ENCODE results near the gene SLC5A1. TPM values are rescaled to one million over a fixed set of nuclear protein-coding genes. Genes with fewer than 3 reads are reported as not detected.

SLC5A1 gene
- total RNA-seq, 1 donor from 2014 or later, result 1.3 TPM

DNA sequence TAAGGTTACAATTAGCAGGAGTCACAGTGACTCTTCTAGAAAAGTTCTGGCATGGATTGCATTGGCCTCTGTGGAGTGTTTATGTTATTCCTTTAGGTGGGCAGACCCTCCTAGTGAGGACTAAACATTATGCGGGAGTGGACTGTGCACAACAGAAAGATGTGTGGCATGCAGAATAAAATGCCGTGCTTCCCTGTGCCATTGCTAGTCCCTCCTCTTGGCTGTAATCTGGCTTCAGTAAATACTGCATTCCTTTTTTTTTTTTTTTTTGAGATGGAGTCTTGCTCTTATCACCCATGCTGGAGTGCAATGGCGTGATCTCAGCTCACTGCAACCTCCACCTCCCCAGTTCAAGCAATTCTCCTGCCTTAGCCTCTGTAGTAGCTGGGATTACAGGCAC lies 45.0 kb downstream of the SLC5A1 start:
- DNase-seq, result no peak
- Histone ChIP-seq H3K4me1 (no peaks in the 10 kb centered on the region), H3K4me3 (no peak overlapping the region), H3K27ac (no peak overlapping the region), H3K36me3 (no peaks in the 10 kb centered on the region), H3K27me3 (peaks cover 12% of the 10 kb centered on the region), H3K9me3 (no peaks in the 10 kb centered on the region)
- intact Hi-C loops (cut with DNase I), result no loop called here
- TF ChIP-seq CTCF (IDR thresholded peaks at IDR 0.05), result no peak
- ATAC-seq, result peak; percentile 46

DNA sequence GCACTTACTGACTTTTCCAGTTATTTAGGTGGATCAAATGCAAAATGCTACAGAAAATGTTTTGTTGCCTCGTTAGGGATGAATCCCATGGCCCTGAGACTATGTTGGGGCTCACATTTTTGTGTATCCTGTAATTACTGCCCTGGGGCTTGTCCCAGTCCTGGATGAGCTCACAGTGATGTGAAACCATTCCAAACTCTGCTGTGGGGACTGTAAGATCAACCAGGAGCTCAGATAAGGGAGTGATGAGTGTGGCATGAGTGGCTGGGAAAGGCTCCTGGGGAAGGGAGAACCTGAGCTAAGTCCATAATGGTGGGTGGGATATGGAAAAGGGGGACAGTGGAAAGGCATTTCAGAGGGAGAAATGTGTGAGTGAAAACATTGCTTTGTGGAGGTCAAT lies 54.0 kb downstream of the SLC5A1 start:
- Histone ChIP-seq H3K9me3 (no peaks in the 10 kb centered on the region), H3K27me3 (peaks cover 5% of the 10 kb centered on the region), H3K4me3 (no peak overlapping the region), H3K4me1 (no peaks in the 10 kb centered on the region), H3K27ac (no peak overlapping the region), H3K36me3 (no peaks in the 10 kb centered on the region)
- no peak for ATAC-seq
- intact Hi-C loops (cut with DNase I), result no loop called here
- TF ChIP-seq CTCF (IDR thresholded peaks at IDR 0.05), result no peak
- no peak for DNase-seq

GRCh38 chr22:32097881-32098499 lies 54.9 kb downstream of the SLC5A1 start:
- no peak overlapping the region for H3K27ac ChIP-seq
- no peaks in the 10 kb centered on the region for H3K4me1 ChIP-seq
- TF ChIP-seq CTCF (IDR thresholded peaks at IDR 0.05), result no peak
- intact Hi-C loops (cut with DNase I), result no loop called here
- H3K4me3 ChIP-seq, result no peak overlapping the region
- no peak for DNase-seq
- H3K9me3 ChIP-seq, result no peaks in the 10 kb centered on the region
- H3K27me3 ChIP-seq, result peaks cover 5% of the 10 kb centered on the region
- ATAC-seq, result no peak
- H3K36me3 ChIP-seq, result no peaks in the 10 kb centered on the region

GRCh38 chr22:32100711-32101110 lies 57.6 kb downstream of the SLC5A1 start:
- H3K9me3 ChIP-seq, result no peaks in the 10 kb centered on the region
- TF ChIP-seq CTCF (IDR thresholded peaks at IDR 0.05), result no peak
- H3K27me3 ChIP-seq, result peaks cover 5% of the 10 kb centered on the region
- ATAC-seq, result no peak
- H3K4me1 ChIP-seq, result no peaks in the 10 kb centered on the region
- no peak overlapping the region for H3K27ac ChIP-seq
- DNase-seq, result no peak
- H3K36me3 ChIP-seq, result no peaks in the 10 kb centered on the region
- intact Hi-C loops (cut with DNase I), result no loop called here
- no peak overlapping the region for H3K4me3 ChIP-seq

DNA sequence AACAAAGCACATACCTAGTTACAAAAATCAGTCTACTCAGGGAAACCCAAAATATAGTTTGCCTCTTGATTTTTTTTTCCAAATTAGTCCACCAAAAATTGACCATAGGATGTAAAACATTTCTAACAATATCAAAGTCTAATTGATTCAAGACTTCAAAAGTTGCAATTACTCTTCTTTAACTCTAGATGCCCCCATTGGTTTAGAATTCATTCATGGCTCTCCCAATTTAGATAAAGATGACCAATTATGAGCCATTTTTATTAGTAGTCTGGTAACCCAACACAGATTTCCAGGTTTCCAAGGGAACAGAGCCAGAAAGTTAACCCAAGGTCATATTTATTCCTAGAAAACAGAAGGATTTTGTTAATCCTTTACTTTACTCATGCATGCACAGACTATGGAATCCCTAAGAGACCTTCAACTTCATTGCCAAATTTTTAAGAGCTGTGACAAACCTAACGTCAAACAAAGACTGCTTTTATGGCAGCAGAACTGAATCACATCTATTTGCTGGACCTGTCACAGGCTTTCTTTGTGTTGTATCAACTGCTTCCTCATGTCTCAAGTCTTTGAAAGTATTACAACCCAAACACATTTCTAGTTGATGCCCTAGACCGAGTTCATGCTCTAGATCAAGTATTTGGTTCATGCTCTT lies 60.7 kb downstream of the SLC5A1 start:
- intact Hi-C loops (cut with DNase I), result no loop called here

More for the DNA sequence above, 60.7 kb downstream of the SLC5A1 start:
- ATAC-seq (no peak), DNase-seq (no peak)
- no peaks in the 10 kb centered on the region for H3K36me3 ChIP-seq
- no peak overlapping the region for H3K4me3 ChIP-seq
- no peak overlapping the region for H3K27ac ChIP-seq
- H3K9me3 ChIP-seq, result no peaks in the 10 kb centered on the region
- TF ChIP-seq CTCF (IDR thresholded peaks at IDR 0.05), result peak; percentile 47
- H3K4me1 ChIP-seq, result no peaks in the 10 kb centered on the region
- peaks cover 14% of the 10 kb centered on the region for H3K27me3 ChIP-seq

All from upper lobe of right lung (tissue), 1 donor.